Thyroid gland (tissue), 4 donors: ENCODE results near the gene CILP.
"Not testable (repeated sequence)": the region's sequence is repeated elsewhere in the genome, so short reads cannot be mapped to it uniquely, and the experiment has no call there.

Experiments
- CTCF ChIP-seq, 6 experiments: fragments of 200-600 bp in 3 of 6; fragments of 450-650 bp in 3 of 6; sonication (generic) in 3 of 6; IDR thresholded peaks; one replicate each; pipeline ENCODE4 v1.5.1; 2016 to 2019; ENCODE audit warnings: antibody characterized with exemption in 6 of 6, mild to moderate bottlenecking in 2 of 6, inconsistent platforms in 1 of 6, moderate library complexity in 1 of 6
- POLR2A ChIP-seq, 2 donors: fragments of 450-650 bp; IDR thresholded peaks; one replicate each; pipeline ENCODE4 v1.6.1; 2017; ENCODE audit warnings: antibody characterized with exemption in 2 of 2, mild to moderate bottlenecking in 2 of 2, moderate library complexity in 1 of 2

GRCh38 chr15:65188472-65188871, 22.8 kb downstream of the CILP start:
- TF ChIP-seq CTCF, POLR2A (IDR thresholded peaks at IDR 0.05): not testable (repeated sequence)
